T follicular helper cell (primary cell): ENCODE data around the gene PDX1.

Source experiments
- DNase-seq: peaks from one replicate; pipeline ENCODE4 v3.0.0-alpha.2; 2020; ENCODE audit warnings: low read depth

Gene PDX1

DNA sequence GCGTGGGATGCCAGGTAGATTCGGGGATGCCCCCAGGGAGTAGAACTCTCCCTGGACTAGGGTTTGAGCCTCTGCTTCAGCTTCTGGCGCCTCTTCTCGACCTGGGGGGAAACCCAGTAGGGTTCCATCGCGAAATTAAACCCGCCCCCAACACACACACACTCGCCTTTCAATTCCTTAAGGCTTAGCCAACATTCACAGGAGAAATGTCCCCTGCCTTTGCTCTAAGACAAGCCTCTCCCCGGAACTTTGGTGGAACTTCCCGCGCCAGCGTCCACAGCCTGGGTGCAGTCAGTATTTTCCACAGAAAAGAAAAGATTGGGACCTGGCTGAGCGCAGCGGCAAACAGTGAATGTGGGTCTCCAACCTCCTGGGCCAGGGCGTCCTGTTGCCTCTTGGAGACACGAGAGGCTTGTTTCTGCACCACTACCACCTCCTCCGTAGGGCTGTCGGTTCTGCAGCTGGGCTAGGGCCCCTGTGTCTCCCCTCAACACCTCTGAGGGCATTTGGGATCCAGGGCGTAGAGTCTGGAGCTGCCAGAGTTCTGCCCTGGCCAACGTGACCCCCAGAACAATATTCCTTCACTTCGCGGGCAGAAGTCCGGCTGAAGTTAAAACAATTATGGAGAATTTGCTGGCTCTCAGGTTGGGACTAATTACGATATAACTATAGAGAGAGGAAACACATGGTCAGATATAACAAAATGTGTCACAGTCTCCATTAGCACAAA is 3.2 kb downstream of the PDX1 start:
- DNase-seq, result no peak

DNA sequence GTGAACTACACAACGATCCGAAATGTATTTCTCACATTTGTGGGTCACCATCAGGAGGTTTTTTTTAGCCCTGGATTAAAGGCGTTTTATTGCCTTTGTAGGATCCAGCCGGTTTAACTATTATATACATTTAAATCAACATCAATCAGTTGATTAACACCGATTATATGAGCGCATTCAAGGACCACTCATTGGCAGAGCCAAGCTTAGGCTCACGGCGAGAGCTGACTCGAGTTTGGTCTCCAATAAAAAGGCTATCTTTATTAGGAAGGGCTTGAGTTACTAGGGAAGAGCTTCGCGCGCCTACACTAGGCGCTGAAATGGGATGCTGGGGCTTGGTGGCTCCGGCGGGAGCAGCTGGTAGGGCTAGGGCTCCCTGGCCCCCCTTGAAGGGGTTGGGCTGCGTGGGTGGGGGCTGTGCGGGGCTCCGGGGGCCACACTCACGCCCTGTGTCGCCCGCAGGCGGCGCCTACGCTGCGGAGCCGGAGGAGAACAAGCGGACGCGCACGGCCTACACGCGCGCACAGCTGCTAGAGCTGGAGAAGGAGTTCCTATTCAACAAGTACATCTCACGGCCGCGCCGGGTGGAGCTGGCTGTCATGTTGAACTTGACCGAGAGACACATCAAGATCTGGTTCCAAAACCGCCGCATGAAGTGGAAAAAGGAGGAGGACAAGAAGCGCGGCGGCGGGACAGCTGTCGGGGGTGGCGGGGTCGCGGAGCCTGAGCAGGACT is 4.2 kb downstream of the PDX1 start:
- DNase-seq, result no peak

DNA sequence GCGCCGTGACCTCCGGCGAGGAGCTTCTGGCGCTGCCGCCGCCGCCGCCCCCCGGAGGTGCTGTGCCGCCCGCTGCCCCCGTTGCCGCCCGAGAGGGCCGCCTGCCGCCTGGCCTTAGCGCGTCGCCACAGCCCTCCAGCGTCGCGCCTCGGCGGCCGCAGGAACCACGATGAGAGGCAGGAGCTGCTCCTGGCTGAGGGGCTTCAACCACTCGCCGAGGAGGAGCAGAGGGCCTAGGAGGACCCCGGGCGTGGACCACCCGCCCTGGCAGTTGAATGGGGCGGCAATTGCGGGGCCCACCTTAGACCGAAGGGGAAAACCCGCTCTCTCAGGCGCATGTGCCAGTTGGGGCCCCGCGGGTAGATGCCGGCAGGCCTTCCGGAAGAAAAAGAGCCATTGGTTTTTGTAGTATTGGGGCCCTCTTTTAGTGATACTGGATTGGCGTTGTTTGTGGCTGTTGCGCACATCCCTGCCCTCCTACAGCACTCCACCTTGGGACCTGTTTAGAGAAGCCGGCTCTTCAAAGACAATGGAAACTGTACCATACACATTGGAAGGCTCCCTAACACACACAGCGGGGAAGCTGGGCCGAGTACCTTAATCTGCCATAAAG is 4.8 kb downstream of the PDX1 start:
- no peak for DNase-seq

DNA sequence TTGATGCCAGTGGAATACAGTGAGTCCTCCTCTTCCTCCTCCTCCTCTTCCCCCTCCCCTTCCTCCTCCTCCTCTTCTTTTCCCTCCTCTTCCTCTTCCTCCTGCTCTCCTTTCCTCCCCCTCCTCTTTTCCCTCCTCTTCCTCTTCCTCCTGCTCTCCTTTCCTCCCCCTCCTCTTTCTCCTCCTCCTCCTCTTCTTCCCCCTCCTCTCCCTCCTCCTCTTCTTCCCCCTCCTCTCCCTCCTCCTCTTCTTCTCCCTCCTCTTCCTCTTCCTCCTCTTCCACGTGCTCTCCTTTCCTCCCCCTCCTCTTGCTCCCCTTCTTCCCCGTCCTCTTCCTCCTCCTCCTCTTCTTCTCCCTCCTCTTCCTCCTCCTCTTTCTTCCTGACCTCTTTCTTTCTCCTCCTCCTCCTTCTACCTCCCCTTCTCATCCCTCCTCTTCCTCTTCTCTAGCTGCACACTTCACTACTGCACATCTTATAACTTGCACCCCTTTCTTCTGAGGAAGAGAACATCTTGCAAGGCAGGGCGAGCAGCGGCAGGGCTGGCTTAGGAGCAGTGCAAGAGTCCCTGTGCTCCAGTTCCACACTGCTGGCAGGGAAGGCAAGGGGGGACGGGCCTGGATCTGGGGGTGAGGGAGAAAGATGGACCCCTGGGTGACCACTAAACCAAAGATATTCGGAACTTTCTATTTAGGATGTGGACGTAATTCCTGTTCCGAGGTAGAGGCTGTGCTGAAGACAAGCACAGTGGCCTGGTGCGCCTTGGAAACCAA is 5.6 kb downstream of the PDX1 start:
- no peak for DNase-seq

DNA sequence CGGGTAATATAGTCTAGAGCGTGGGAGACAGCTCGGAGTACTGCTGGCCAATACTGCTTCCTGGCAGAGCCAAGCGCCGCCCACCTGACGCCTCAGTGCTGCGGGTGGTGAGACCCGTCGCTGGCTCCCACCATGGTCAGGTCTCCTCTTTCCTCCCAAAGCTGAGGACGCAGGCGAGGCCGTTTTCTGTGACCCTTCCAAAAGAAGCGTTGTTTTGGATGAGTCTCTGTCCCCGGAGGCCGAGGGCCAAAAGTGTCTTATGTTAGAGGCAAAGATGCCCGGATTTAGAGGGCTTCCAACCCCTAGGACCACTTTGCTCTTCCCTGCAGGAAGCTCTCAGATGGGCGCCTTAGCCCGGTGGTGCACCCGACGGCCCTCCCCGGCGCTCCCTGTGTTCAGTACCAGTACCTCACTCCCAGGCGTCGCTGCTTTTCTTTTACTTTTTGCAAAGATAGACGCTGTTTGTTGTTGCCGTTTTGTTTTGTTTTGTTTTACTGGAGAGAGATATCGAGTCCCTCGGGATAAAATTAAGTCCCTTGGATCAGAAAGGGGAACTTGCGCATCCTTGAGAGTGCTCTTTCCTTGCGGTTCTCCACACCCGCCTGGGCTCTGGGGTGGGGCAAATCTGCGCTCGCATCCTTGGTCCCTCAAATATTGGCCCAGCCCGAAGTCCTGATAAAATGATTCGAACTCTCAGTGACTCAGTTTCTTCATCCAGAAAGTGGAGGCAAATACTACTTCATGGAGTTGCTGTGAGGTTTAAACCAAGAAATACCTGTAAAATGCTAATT is 7.0 kb downstream of the PDX1 start:
- DNase-seq, result no peak

DNA sequence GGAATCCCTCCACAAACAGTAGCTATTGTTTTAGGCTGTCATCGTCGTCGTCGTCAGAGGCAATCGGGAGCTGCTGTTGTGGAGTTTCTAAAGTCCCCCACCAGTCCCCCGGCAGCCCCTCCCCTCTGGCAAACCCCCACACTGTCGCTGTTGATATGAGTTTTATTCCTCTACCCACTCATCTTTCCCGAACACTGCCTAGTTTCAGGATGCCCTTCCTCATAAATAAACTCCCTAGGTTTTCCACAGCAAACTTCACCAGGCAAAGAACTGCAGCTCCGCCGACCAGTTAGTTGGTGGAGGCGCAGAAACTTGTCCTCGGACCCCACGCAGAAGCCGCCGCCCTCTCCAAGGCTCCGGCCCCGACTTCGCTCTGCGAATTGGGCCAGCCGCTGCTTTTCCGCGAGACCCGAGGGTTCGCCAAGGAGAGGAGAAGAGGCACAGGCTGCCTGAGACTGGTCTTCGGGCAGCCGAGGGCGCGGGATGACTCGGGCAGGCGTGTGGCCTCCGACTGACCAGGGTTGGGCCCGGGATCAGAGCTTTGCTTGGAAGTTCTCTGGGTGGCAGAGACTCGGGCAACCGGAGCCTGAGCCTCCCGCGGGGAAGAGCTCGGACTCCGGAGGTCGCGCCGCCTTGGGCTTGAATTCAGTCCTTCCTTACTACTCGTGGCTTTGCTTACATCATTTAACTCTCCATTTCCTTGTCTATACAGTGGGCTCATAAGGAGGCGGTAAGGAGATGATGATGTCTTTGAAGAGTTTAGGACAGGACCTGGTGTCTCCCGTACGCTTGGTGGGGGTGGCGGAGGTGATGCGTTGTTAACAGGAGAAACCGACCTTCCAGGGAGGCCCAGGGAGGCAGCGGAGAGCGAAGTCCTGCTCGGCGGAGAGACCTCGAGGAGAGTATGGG is 7.9 kb downstream of the PDX1 start:
- no peak for DNase-seq

DNA sequence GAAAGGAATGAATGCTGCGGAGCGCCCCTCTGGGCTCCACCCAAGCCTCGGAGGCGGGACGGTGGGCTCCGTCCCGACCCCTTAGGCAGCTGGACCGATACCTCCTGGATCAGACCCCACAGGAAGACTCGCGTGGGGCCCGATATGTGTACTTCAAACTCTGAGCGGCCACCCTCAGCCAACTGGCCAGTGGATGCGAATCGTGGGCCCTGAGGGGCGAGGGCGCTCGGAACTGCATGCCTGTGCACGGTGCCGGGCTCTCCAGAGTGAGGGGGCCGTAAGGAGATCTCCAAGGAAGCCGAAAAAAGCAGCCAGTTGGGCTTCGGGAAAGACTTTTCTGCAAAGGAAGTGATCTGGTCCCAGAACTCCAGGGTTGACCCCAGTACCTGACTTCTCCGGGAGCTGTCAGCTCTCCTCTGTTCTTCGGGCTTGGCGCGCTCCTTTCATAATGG is 8.6 kb downstream of the PDX1 start:
- DNase-seq, result no peak

DNA sequence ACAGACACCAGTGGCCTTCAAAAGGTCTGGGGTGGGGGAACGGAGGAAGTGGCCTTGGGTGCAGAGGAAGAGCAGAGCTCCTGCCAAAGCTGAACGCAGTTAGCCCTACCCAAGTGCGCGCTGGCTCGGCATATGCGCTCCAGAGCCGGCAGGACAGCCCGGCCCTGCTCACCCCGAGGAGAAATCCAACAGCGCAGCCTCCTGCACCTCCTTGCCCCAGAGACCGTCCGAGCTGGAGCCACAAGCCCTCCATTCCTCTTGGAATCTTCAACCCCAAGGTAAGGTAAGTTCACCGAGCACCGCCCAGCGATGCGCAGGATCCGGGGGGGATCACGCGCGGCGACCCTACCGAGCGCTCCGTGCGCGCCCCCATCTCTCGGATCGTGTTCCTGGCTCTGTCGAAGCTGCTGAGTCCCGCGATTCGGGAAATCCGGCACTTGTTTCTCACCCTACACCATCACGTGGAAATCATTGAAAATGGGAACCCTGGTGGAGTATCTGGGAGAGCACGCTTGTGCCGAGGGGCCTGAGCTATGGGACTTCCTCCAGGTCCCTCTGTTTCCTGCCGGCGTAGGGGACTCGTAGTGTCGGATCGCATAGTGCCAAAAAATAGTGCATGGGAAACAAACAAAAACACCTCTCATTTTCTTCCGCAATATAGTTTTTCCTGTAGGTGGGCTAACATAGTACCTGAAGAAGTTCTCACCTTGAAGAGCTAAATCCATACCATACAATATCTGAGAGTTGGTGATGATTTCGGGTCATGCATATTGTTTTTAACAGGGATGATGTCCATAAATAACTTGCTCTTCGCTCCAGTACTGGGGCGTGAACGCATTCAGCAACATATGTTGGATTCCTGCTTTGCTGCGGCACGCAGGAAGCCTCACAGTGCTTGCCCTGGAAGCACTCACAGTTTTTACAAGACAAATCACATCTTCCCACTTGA is 9.3 kb downstream of the PDX1 start:
- no peak for DNase-seq

DNA sequence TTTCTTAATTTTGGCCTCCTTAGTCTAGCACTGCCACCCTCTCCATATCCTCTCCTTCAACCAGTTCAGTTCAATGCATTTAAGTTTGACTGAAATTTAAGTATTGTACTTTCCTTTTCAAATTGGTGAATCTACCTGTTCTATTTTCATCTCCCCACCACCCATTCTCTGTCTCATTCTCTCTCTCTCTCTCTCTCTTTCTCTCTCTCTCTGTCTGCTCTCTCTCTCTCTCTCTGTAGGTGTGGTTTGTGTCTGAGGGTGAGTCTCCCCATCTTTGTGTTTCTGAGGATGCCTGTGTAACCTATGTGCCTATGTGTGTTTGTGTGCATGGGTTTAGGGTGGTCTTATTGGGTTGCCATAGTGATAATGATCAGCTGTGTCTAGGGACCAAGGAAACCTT is 10.1 kb downstream of the PDX1 start:
- no peak for DNase-seq

DNA sequence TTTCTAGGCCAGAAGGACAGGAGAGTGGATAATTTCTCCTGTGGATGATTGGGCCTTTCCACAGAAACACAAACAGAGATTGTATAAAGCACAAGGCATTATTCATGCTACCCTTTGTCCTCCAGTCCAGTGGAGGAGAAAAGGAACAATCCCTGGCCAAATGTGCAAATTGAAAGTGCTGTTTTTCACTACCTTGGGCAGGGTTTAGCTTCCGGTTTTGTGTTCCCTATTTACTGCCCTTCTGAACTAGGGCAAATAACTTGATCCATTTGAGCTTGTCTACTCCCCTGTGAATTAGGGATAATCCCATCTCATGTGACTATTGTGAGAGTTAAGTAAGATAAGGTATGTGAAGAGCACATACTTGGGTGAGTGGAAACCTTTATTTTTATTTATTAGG is 13.3 kb downstream of the PDX1 start:
- DNase-seq, result no peak

DNA sequence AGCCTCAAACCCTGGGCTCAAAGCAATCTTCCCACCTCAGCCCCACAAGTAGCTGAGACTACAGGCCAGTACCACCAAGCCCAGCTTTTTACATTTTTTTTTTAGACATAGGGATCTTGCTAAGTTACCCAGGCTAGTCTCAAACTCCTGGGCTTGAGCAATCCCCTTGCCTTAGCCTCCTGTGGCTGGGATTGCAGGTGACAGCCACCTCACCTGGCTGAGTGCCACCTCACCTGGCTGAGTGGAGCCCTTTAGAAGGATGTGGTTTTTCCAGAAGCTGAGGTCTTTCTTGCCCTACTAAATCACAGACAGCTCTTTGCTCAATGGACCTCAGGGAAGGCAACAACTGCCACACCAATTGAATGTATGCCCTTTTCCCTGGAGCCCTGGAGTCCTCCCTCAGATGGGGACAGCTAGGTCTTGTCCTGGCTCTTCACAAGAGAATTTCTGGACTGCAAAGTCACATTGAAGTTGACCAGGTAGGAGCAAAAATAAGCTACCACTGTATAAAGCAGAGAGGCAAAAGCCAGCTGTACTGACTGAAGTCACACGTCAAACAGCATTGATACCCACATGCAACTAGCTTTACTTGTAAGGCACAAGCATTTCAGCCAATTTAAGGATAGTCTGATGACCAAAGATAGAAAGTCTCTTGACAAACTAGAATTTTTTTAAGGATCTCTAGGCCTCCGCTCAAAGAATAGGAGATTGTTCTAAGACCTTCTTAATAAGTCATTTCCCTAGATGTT is 14.0 kb downstream of the PDX1 start:
- DNase-seq, result no peak

DNA sequence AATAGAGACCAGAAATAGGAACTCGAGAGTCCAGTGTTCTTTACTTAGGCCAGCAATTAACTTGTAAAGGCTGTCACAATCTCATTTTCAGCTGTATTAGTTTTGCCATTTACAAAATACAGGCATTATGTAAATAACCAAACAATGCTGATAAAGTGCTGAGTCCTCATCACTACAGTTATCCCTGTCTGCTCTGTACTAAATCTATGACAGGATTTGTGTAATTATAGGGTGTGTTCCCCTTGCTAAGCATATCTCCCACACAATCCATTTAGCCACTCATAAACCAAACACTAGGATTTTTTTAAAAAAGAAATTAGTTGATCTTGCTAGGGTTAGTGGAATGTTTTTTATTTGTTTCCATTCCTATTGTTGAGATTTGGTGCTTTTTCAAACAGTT is 23.2 kb downstream of the PDX1 start:
- DNase-seq, result no peak

DNA sequence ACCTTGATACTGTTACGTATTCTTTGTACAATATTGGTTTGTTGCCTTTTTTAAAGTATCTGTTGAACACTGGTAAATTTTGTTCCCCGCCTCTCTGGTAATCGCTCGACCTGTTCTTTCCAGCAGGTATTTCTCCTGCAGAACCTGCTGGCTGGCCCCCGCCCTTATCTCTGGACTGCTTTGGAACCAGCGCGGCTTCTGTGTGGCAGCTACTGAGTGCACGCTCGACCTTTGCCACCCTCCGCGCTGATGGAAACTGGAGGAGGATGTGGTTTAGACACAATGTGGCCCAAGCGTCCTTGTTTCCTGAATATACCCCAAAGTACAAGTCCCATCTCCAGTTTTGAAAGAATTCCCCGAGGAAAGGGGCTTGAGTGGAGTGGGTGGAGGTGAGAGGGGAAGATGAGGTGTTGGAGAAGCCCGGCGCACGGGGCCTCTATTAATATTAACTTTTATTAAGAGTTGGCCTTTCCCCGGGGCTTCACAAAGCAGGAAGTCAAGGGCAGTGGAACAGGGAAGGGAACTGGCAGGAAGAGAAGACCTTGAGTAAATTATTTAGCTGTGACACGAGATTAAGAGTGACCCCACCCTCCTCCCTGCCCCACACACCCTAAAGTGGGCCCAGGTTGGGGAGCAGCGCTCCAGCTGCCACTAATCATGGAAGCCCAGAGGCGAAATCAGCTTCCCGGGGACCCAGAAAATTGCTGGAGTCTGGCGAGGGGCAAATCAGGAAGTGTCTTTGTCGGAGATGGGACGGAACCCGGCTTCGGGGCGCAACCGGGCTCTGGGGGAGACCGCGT is 33.3 kb downstream of the PDX1 start:
- no peak for DNase-seq

DNA sequence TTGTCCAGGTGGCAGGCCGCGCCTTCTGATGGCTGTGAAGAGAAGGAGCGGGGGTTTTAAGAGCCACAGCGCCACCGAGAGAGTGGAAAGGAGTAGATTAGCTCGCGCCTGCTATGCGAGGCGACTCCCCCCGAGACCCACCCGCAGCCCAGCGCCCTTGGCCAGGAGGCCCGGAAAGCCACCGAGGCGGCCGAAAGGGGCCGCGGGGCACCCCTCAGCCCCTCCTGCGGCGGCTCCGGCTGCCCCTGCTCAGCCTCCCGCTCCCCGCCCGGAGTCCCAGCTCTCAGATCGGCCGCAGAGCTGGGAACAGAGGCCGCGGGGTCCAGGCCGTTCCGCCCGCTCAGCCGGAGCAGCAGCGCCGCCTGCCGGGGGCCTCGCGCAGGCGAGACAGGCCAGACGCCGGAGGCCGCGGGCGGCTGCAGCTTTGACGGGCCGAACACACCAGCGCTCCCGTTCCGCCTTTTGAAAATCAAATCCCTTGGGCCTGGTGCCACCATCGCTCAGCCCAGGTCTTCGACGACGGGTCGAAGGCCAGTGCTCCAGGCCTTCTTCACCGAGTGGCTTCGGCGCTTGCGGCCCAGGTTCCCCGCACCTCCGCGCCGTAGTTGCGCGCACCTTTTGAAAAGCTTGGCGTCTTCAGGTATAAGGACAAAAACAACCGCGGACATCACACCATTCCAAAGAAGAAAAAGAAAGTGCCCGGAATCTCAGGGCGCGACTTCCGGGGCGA is 34.0 kb downstream of the PDX1 start:
- peak; percentile 40 for DNase-seq

DNA sequence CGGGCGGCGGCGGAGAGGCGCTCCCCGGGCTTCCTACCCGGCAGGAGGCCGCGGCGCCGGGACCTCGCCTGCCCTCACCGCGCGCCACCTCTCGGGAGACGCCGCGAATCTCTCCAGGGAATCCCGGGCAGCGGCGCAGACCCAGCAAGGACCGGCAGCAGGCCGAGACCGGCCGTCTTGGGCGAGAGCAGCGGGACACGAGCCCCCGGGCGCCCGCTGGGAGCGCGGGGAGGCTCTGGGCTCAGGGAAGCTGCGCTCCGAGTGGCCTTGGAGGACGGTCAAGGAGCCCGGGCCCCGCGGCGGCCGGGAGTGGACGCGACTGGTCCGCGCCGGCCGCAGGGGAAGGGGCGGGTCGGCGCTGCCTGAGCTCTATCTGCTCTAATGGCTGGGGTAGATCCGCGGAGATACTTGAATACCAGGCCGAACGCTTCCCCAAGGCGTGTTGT is 34.6 kb downstream of the PDX1 start:
- no peak for DNase-seq

DNA sequence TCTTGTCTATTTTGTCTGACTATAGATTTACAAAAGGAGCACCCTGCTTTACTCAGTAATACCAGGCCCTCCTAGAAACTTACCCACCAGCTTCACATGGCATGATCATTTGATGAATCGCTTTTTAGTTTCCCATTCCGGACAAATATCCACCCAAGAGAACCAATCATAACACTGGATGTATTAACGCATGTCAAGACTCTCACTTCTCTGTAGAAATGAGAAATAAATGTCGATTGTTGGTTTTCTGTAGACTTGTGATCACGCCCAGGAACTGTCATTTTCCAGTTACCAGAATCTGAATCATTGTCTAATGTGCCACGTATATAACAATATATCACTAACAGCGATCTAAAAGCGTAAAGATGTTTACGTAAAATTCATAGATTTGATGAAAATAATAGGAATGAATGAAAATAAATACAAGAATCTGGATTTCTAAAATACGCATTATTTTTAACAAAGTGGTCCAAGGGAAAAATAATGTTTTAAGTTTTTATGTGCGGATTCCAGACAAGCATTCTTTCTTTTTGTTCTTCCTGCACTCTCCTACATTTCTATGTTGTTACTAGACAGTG is 35.3 kb downstream of the PDX1 start:
- DNase-seq, result no peak
